Activated CD8-positive, alpha-beta memory T cell treated with anti-CD3 and anti-CD28 coated beads for 36 hours (primary cell): Measurements from ENCODE around the gene FAM210B. TPM values are rescaled to one million over a fixed set of nuclear protein-coding genes. Genes with fewer than 3 reads are reported as not detected.
"Not testable (repeated sequence)": the region's sequence is repeated elsewhere in the genome, so short reads cannot be mapped to it uniquely, and the experiment has no call there.

Experiments
- CTCF ChIA-PET: fragments of 350-600 bp; sonication (Branson Sonifier 250); formaldehyde crosslinking; loops from one replicate; lab custom pipeline; 2021; ENCODE audit warnings: antibody characterized with exemption; lab: Charles Lee
- POLR2A ChIA-PET: fragments of 350-600 bp; sonication (Branson Sonifier 250); formaldehyde crosslinking; loops from one replicate; lab custom pipeline; 2021; ENCODE audit warnings: antibody characterized with exemption; lab: Charles Lee
- total RNA-seq, 2 experiments: library from RNA; stranded (reverse); gene quantifications; one replicate each; pipeline ENCODE4 v1.2.3, GENCODE V29; 2021

FAM210B gene, protein sequence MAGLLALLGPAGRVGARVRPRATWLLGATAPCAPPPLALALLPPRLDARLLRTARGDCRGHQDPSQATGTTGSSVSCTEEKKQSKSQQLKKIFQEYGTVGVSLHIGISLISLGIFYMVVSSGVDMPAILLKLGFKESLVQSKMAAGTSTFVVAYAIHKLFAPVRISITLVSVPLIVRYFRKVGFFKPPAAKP
- total RNA-seq = 1 to 10 TPM; 4.3 to 4.8 TPM

- ChIA-PET CTCF (no interaction called here), POLR2A (interaction anchor here (0.9 to 1.4 kb wide), 3 partner anchors 14 to 110 kb away, joined by 3 to 7 read pairs (median 4); partner anchors contain the start of genes AURKA, CSTF1 and RTF2)
Measured at GRCh38 chr20:56358600-56359211, at the start of gene FAM210B. TSS of gene FAM210B (plus strand) at chr20:56358974. CDS start at chr20:56359006, 32 bp downstream.

- ChIA-PET POLR2A (no interaction called here), CTCF (interaction anchor here (0.6 kb wide), 1 partner anchor 253 kb away, joined by 5 read pairs; no protein-coding TSS in a partner anchor)
Measured at GRCh38 chr20:56316051-56316450, 42.7 kb upstream of the FAM210B start.

GRCh38 chr20:56316483-56316882 lies 42.3 kb upstream of the FAM210B start:
- ChIA-PET CTCF (interaction anchor here (0.6 kb wide), 1 partner anchor 253 kb away, joined by 5 read pairs; no protein-coding TSS in a partner anchor), POLR2A (no interaction called here)

GRCh38 chr20:56322681-56323080 lies 36.1 kb upstream of the FAM210B start:
- ChIA-PET POLR2A (no interaction called here), CTCF (no interaction called here)

DNA sequence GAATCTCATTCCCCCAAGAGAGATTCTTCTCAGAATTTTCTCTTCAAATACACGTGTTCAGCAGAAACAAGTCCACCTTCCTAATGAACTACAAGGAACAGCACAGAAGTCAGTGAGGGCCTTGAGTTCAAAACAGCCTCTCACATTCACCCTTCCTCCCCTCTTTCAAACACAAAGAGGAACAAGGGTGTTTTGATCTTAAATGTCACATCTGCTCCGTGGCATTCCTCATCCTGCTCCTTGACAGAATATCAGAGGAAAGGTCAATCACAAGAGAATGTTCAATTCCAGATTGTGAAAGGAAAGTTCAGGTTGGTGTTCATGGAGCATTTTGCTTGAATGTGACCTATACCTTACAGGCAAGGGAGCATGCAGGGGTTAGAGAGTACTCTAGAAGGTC lies 35.6 kb upstream of the FAM210B start:
- ChIA-PET POLR2A (no interaction called here), CTCF (no interaction called here)

DNA sequence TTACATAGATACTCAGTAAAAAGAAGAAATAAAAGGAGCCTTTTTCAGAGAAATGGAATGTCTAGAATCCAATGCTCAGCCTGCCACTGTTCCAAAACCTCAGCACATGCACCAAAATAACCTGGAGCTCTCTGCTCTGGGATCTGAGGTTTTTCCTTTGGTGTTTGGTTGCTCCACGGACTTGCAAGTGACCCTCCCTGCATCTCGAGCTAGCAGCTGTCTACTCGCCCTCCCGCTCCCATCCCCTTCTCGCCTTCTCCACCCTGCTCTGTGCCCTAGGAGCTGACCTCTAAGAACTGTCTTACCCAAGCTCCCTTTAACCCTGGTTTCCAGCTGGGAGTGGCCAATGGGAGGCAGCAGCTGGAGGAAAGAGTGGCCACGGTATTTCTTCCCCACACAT lies 35.1 kb upstream of the FAM210B start:
- ChIA-PET POLR2A (no interaction called here), CTCF (no interaction called here)

DNA sequence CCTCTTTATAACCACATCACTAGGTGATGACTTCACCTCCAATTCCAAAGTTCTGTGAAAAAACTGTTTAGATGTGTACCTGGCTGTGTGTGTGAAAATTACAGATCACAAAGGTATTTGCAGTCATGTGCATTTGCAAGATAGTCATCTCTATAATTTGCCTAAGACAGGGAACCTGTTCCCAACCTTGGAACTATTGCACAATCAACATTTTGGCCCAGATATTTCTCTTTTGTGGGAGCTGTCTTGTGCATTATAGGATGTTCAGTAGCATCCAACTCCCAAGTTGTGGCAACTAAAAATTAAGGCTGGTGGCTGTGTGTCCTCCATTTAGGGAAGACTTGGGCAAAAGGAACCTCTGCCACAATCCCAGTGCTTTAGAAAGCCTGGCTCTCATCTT lies 34.0 kb upstream of the FAM210B start:
- CTCF ChIA-PET = no interaction called here

DNA sequence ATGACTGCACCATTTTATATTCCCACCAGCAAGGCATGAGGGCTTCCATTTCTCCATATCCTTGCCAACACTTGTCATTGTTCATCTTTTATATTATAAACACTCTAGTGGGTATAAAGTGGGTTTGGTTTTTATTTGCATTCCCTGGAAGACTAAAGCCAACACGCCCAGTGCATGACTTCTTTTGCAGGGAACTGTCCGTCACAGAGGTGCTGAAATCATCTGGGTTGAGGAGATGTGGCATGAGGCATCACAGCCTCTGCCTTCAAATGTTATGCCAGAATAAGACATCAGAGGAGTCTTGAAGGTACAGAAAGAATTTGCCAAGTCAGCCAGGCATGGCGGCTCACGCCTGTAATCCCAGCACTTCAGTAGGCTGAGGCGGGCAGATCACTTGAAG lies 29.9 kb upstream of the FAM210B start:
- CTCF ChIA-PET = no interaction called here
- POLR2A ChIA-PET = no interaction called here

More for the DNA sequence above, 34.0 kb upstream of the FAM210B start:
- POLR2A ChIA-PET = no interaction called here

GRCh38 chr20:56336709-56337108 lies 22.1 kb upstream of the FAM210B start:
- POLR2A ChIA-PET = not testable (repeated sequence)
- CTCF ChIA-PET = interaction anchor here (0.6 kb wide), 1 partner anchor 1854 kb away, joined by 3 read pairs; no protein-coding TSS in a partner anchor

- ChIA-PET POLR2A (no interaction called here), CTCF (interaction anchor here (1.4 kb wide), 1 partner anchor 208 kb away, joined by 3 read pairs; no protein-coding TSS in a partner anchor)
Measured at GRCh38 chr20:56342783-56343182, 16.0 kb upstream of the FAM210B start.

- ChIA-PET POLR2A (no interaction called here), CTCF (interaction anchor here (1.4 kb wide), 1 partner anchor 207 kb away, joined by 3 read pairs; no protein-coding TSS in a partner anchor)
Measured at GRCh38 chr20:56343861-56344381, 14.9 kb upstream of the FAM210B start.

DNA sequence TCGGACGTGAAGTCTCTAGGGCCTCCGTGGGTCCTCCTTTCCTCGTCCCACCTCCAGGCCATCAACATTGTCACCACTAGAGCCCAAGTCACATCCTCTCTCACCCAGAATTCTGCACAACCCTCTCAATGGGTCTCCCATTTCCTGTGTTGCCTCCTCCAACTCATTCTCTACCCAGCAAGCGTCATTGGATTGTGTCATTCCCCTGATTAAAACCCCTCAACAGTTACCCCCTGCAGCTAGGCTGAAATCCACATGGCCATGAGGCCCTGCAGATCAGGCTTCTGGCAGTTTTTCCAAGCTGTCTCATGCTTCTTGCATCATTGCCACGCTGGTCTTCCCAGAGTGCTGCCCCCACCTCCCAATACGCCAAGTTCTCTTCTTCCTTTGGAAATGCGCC lies 12.9 kb upstream of the FAM210B start:
- POLR2A ChIA-PET = no interaction called here
- CTCF ChIA-PET = no interaction called here

- POLR2A ChIA-PET = no interaction called here
- CTCF ChIA-PET = no interaction called here
Measured at GRCh38 chr20:56347628-56348304, 11.0 kb upstream of the FAM210B start.

DNA sequence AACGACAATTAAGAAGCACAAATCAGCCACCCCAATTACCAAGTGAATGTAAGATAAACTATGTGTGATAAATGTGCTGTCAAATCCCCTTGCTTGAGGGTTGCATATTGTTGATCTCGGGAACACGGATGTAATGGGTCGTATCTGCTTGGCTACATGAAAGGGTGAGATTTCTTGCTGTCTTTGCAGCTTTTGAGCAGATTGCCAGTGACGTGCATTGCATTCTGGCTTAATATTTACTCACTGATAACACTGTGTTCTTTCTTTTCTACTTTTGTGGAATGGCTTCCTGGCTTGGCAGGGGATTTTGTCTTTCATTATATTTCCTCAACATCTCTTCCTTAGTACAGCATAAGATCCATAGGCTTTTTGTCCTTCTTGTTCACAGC lies 10.5 kb upstream of the FAM210B start:
- ChIA-PET CTCF (no interaction called here), POLR2A (no interaction called here)

DNA sequence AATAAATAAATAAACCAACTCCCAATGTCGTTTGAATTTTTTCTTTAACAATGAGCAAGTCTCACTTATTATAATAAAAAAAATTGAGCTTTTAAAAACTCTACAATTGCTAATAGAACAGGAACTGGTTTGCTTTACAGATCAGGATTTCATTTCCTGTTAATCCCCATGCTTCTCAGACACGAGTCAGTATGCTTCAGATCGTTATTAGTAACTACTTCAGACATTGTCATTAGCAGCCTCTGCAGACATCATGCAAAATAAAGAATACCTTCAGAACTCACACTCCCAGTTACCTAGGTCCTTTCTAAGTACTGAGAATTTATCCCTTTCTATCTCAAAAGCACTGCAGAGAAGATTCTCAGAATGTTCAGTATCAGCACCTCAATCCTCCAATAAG lies 10.0 kb upstream of the FAM210B start:
- ChIA-PET CTCF (interaction anchor here (1.1 kb wide), 1 partner anchor 14 kb away, joined by 3 read pairs; no protein-coding TSS in a partner anchor), POLR2A (no interaction called here)

DNA sequence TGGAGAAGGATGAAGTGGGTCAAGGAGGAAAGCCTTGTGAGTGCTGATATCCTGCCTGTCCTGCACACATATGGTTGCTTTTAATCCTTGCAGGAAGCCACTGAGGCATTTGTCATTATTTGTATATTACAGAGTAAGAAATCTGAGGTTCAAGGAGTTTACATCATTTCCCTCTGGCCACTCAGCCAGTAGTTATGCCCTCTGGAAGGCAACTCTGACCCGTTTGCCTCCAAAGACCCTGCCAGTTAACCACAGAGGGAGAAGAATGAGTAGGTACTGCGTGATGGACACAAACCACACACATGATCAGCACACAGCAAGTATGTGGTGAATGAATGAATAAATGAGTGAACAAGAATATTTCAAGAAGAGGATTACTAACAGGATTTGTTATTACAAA lies 7.9 kb upstream of the FAM210B start:
- POLR2A ChIA-PET = no interaction called here
- CTCF ChIA-PET = no interaction called here

GRCh38 chr20:56352345-56353055 lies 6.3 kb upstream of the FAM210B start:
- ChIA-PET CTCF (no interaction called here), POLR2A (no interaction called here)

- ChIA-PET CTCF (interaction anchor here (0.9 kb wide), 1 partner anchor 164 kb away, joined by 5 read pairs; no protein-coding TSS in a partner anchor), POLR2A (no interaction called here)
Measured at GRCh38 chr20:56353356-56353755, 5.4 kb upstream of the FAM210B start.

DNA sequence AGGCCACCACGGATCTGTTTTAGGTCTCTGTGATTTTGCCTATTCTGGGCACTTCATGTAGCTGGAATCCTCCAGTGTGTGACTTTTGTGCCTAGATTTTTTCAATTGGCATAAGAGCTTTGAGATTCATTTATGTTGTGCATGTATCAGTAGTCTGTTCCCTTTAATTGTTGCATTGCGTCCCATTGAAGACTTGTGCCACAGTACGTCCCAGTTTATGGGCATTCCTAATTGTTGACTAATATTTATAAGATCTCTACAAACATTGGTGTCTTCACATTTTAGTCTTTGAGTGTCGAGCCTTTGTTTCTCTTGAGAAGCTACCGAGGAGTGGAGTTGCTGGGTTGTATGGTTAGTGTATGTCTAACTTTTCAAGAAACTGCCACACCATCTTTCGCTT lies 704 bp upstream of the FAM210B start:
- ChIA-PET POLR2A (interaction anchor here (0.9 kb wide), 1 partner anchor 111 kb away, joined by 3 read pairs; the partner anchor contains the start of gene RTF2), CTCF (no interaction called here)
